ENCODE data around the gene AGBL2. TPM values are rescaled to one million over a fixed set of nuclear protein-coding genes. Genes with fewer than 3 reads are reported as not detected.

Gene AGBL2
- total RNA-seq, 2 experiments from 2014 or later, result 2.0 to 8.4 TPM

- Histone ChIP-seq H3K79me2 (ENCODE audit: insufficient read depth, low read depth, low read length) (no peaks in the 10 kb centered on the region), H3K9me2 (ENCODE audit: insufficient read depth, low read length) (no peaks in the 10 kb centered on the region), H3K4me3 (ENCODE audit: low read depth, low read length, poor library complexity, severe bottlenecking) (no peak overlapping the region), H4K20me1 (ENCODE audit: insufficient read depth, low read length) (no peaks in the 10 kb centered on the region; the same call in 1 of the 2 replicates), H3K4me1 (ENCODE audit: insufficient read depth, low read length, poor library complexity, severe bottlenecking) (no peaks in the 10 kb centered on the region), H3K27ac (ENCODE audit: low read depth, low read length, poor library complexity, severe bottlenecking) (no peak overlapping the region), H3K4me2 (ENCODE audit: low read length) (no peak overlapping the region), H2AFZ (ENCODE audit: low read length) (no peak overlapping the region), H3K36me3 (ENCODE audit: insufficient read depth, low read length) (peaks cover 96% of the 10 kb centered on the region), H3K9me3 (ENCODE audit: low read length) (no peaks in the 10 kb centered on the region)
- DNase-seq (ENCODE audit: low spot score), result no peak
- no TSS peak for BruUV-seq (replicated peaks)
- intact Hi-C loops (cut with micrococcal nuclease; ENCODE audit: unreplicated experiment), result no loop called here
- TF ChIP-seq EZH2phosphoT487 (IDR thresholded peaks at IDR 0.05; ENCODE audit: borderline replicate concordance, low read depth, low read length) (no peak), CTCF (conservative IDR thresholded peaks at IDR 0.05; ENCODE audit: low read length) (no peak)
- POLR2A ChIA-PET, result interaction anchor here (0.7 kb wide), 2 partner anchors 39 to 123 kb away, joined by 3 to 4 read pairs; no protein-coding TSS in a partner anchor
- CTCF ChIA-PET (ENCODE audit: unreplicated experiment), result no interaction called here
These were observed 9.0 kb upstream of the AGBL2 start for GRCh38 chr11:47724041-47724729.

GRCh38 chr11:47723041-47723440, 7.9 kb upstream of the AGBL2 start:
- H3K36me3 ChIP-seq (ENCODE audit: insufficient read depth, low read length), result peaks cover 97% of the 10 kb centered on the region
- no peak for TF ChIP-seq EZH2phosphoT487 (IDR thresholded peaks at IDR 0.05; ENCODE audit: borderline replicate concordance, low read depth, low read length)
- no peak for TF ChIP-seq CTCF (conservative IDR thresholded peaks at IDR 0.05; ENCODE audit: low read length)
- H3K4me1 ChIP-seq (ENCODE audit: insufficient read depth, low read length, poor library complexity, severe bottlenecking), result no peaks in the 10 kb centered on the region
- no peaks in the 10 kb centered on the region for H3K9me2 ChIP-seq (ENCODE audit: insufficient read depth, low read length)
- ChIA-PET CTCF (ENCODE audit: unreplicated experiment) (no interaction called here), POLR2A (interaction anchor here (0.7 to 1.3 kb wide), 3 partner anchors 7 to 118 kb away, joined by 3 read pairs; no protein-coding TSS in a partner anchor)
- H3K4me2 ChIP-seq (ENCODE audit: low read length), result no peak overlapping the region
- H2AFZ ChIP-seq (ENCODE audit: low read length), result no peak overlapping the region
- H4K20me1 ChIP-seq (ENCODE audit: insufficient read depth, low read length), result no peaks in the 10 kb centered on the region; the same call in 1 of the 2 replicates
- no peak for DNase-seq (ENCODE audit: low spot score)
- H3K27ac ChIP-seq (ENCODE audit: low read depth, low read length, poor library complexity, severe bottlenecking), result no peak overlapping the region
- H3K9me3 ChIP-seq (ENCODE audit: low read length), result no peaks in the 10 kb centered on the region
- no peaks in the 10 kb centered on the region for H3K79me2 ChIP-seq (ENCODE audit: insufficient read depth, low read depth, low read length)
- no peak overlapping the region for H3K4me3 ChIP-seq (ENCODE audit: low read depth, low read length, poor library complexity, severe bottlenecking)
- intact Hi-C loops (cut with micrococcal nuclease; ENCODE audit: unreplicated experiment), result no loop called here
- no TSS peak for BruUV-seq (replicated peaks)

- ChIA-PET CTCF (ENCODE audit: unreplicated experiment) (no interaction called here), POLR2A (interaction anchor here (0.6 to 0.9 kb wide), 3 partner anchors 8 to 105 kb away, joined by 3 to 4 read pairs (median 3); no protein-coding TSS in a partner anchor)
- Histone ChIP-seq H3K4me2 (ENCODE audit: low read length) (no peak overlapping the region), H3K4me1 (ENCODE audit: insufficient read depth, low read length, poor library complexity, severe bottlenecking) (peaks cover 2% of the 10 kb centered on the region), H3K9me3 (ENCODE audit: low read length) (no peaks in the 10 kb centered on the region), H3K9me2 (ENCODE audit: insufficient read depth, low read length) (no peaks in the 10 kb centered on the region), H2AFZ (ENCODE audit: low read length) (no peak overlapping the region), H3K27ac (ENCODE audit: low read depth, low read length, poor library complexity, severe bottlenecking) (no peak overlapping the region), H3K79me2 (ENCODE audit: insufficient read depth, low read depth, low read length) (no peaks in the 10 kb centered on the region), H3K36me3 (ENCODE audit: insufficient read depth, low read length) (peaks cover 97% of the 10 kb centered on the region), H4K20me1 (ENCODE audit: insufficient read depth, low read length) (no peaks in the 10 kb centered on the region; the same call in 1 of the 2 replicates), H3K4me3 (ENCODE audit: low read depth, low read length, poor library complexity, severe bottlenecking) (no peak overlapping the region)
- no peak for DNase-seq (ENCODE audit: low spot score)
- no TSS peak for BruUV-seq (replicated peaks)
- intact Hi-C loops (cut with micrococcal nuclease; ENCODE audit: unreplicated experiment), result no loop called here
- no peak for TF ChIP-seq CTCF (conservative IDR thresholded peaks at IDR 0.05; ENCODE audit: low read length)
- no peak for TF ChIP-seq EZH2phosphoT487 (IDR thresholded peaks at IDR 0.05; ENCODE audit: borderline replicate concordance, low read depth, low read length)
These were observed 5.5 kb upstream of the AGBL2 start for GRCh38 chr11:47720651-47721050.
